KOPT-K1 (cell line): Measurements from ENCODE around the gene FLII.

Experiments
- H3K27ac ChIP-seq: fragments of 200-600 bp; sonication (generic); 2 replicates; pipeline ENCODE4 v1.5.1; 2016; ENCODE audit warnings: antibody characterized with exemption, mild to moderate bottlenecking, low read depth, low read length; ENCODE audit not compliant: poor library complexity, severe bottlenecking
- H3K36me3 ChIP-seq: fragments of 200-600 bp; sonication (generic); 2 replicates; pipeline ENCODE4 v1.5.1; 2017; ENCODE audit warnings: antibody characterized with exemption, mild to moderate bottlenecking, low read length, moderate library complexity; ENCODE audit not compliant: insufficient read depth
- H3K9me3 ChIP-seq: fragments of 200-600 bp; sonication (generic); 2 replicates; pipeline ENCODE4 v1.5.1; 2017; ENCODE audit warnings: antibody characterized with exemption, low read length, mild to moderate bottlenecking; ENCODE audit not compliant: insufficient read depth, poor library complexity, severe bottlenecking

Gene FLII

GRCh38 chr17:18238299-18238698 is 20.2 kb downstream of the FLII start:
- Histone ChIP-seq H3K27ac (no peak overlapping the region), H3K36me3 (peaks cover 56% of the 10 kb centered on the region), H3K9me3 (no peaks in the 10 kb centered on the region)

- no peaks in the 10 kb centered on the region for H3K9me3 ChIP-seq
- H3K36me3 ChIP-seq, result peaks cover 54% of the 10 kb centered on the region
Observed at GRCh38 chr17:18237461-18237860, 21.1 kb downstream of the FLII start.

GRCh38 chr17:18236494-18236893 is 22.0 kb downstream of the FLII start:
- Histone ChIP-seq H3K36me3 (peaks cover 45% of the 10 kb centered on the region), H3K27ac (no peak overlapping the region), H3K9me3 (no peaks in the 10 kb centered on the region)

More at GRCh38 chr17:18237461-18237860, 21.1 kb downstream of the FLII start:
- no peak overlapping the region for H3K27ac ChIP-seq

- H3K9me3 ChIP-seq, result no peaks in the 10 kb centered on the region
Observed at GRCh38 chr17:18235743-18236256, 22.7 kb downstream of the FLII start.

GRCh38 chr17:18234853-18235380 is 23.6 kb downstream of the FLII start:
- no peak overlapping the region for H3K27ac ChIP-seq
- H3K36me3 ChIP-seq, result peaks cover 41% of the 10 kb centered on the region

More at GRCh38 chr17:18235743-18236256, 22.7 kb downstream of the FLII start:
- Histone ChIP-seq H3K27ac (no peak overlapping the region), H3K36me3 (peaks cover 41% of the 10 kb centered on the region)

GRCh38 chr17:18233803-18234518 is 24.6 kb downstream of the FLII start:
- H3K27ac ChIP-seq, result no peak overlapping the region

More at GRCh38 chr17:18234853-18235380, 23.6 kb downstream of the FLII start:
- no peaks in the 10 kb centered on the region for H3K9me3 ChIP-seq

GRCh38 chr17:18231164-18231563 is 27.4 kb downstream of the FLII start:
- Histone ChIP-seq H3K9me3 (no peaks in the 10 kb centered on the region), H3K36me3 (peaks cover 27% of the 10 kb centered on the region), H3K27ac (no peak overlapping the region)

More at GRCh38 chr17:18233803-18234518, 24.6 kb downstream of the FLII start:
- Histone ChIP-seq H3K36me3 (peaks cover 41% of the 10 kb centered on the region), H3K9me3 (no peaks in the 10 kb centered on the region)

GRCh38 chr17:18230288-18231141 is 28.0 kb downstream of the FLII start:
- H3K36me3 ChIP-seq, result peaks cover 21% of the 10 kb centered on the region; the same call in 1 of the 2 replicates
- no peak overlapping the region for H3K27ac ChIP-seq
- H3K9me3 ChIP-seq, result no peaks in the 10 kb centered on the region

GRCh38 chr17:18229771-18230170 is 28.8 kb downstream of the FLII start:
- Histone ChIP-seq H3K27ac (no peak overlapping the region), H3K9me3 (no peaks in the 10 kb centered on the region)

GRCh38 chr17:18229254-18229653 is 29.3 kb downstream of the FLII start:
- H3K9me3 ChIP-seq, result no peaks in the 10 kb centered on the region
- no peak overlapping the region for H3K27ac ChIP-seq
- H3K36me3 ChIP-seq, result peaks cover 10% of the 10 kb centered on the region; the same call in 1 of the 2 replicates

More at GRCh38 chr17:18229771-18230170, 28.8 kb downstream of the FLII start:
- peaks cover 13% of the 10 kb centered on the region; the same call in 1 of the 2 replicates for H3K36me3 ChIP-seq

- Histone ChIP-seq H3K9me3 (no peaks in the 10 kb centered on the region), H3K27ac (no peak overlapping the region), H3K36me3 (no peaks in the 10 kb centered on the region; the same call in 1 of the 2 replicates)
Observed at GRCh38 chr17:18228176-18228682, 30.3 kb downstream of the FLII start.

- H3K9me3 ChIP-seq, result no peaks in the 10 kb centered on the region
- H3K36me3 ChIP-seq, result no peaks in the 10 kb centered on the region; the same call in 1 of the 2 replicates
- H3K27ac ChIP-seq, result no peak overlapping the region
Observed at GRCh38 chr17:18227635-18228034, 30.9 kb downstream of the FLII start.

- peak overlapping the region; percentile 51 for H3K27ac ChIP-seq
- no peaks in the 10 kb centered on the region for H3K36me3 ChIP-seq
- no peaks in the 10 kb centered on the region for H3K9me3 ChIP-seq
Observed at GRCh38 chr17:18226284-18226945, 32.1 kb downstream of the FLII start.

- H3K9me3 ChIP-seq, result no peaks in the 10 kb centered on the region
- H3K27ac ChIP-seq, result peak overlapping the region; percentile 51
- no peaks in the 10 kb centered on the region for H3K36me3 ChIP-seq
Observed at GRCh38 chr17:18225642-18226283, 32.8 kb downstream of the FLII start.
